GM21526 (cell line): ENCODE results near the gene GRHPR.
"Not testable (repeated sequence)": the region's sequence is repeated elsewhere in the genome, so short reads cannot be mapped to it uniquely, and the experiment has no call there.

Experiments
- ATAC-seq: cut with Tn5 transposase; IDR thresholded peaks from one replicate; pipeline ENCODE4 v1.9.1; 2021; ENCODE audit warnings: moderate library complexity; ENCODE audit not compliant: unreplicated experiment, low FRiP score

Gene GRHPR

DNA sequence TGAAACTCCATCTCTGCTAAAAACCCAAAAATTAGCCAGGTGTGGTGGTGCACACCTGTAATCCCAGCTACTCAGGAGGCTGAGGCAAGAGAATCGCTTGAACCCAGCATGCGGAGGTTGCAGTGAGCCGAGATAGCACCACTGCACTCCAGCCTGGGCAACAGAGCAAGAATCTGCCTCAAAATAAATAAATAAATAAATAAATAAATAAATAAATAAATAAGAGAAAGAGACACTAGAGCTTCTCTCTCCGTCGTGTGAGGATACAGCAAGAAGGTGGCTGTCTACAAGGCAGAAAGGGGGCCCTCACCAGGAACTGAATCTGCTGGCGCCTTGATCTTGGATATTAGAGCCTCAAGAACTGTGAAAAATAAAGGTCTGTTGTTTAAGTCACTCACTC, 51.5 kb downstream of the GRHPR start:
- not testable (repeated sequence) for ATAC-seq

DNA sequence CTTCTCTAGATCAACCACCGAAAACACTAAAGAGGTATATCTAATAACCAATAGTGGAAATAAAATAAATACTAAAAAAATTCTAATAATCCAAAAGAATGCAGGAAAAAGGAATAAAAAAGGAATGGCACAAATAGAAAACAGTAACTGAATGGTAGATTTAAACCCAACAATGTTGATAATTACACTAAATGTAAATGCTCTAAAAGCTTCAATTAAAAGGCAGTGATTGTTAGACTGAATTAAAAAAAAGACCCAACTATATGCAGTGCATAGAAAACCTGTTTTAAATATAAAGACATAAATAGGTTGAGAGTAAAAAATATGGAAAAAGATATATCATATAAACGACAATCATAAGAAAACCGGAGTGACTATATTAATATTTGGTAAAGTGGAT, 51.9 kb downstream of the GRHPR start:
- ATAC-seq = no peak

DNA sequence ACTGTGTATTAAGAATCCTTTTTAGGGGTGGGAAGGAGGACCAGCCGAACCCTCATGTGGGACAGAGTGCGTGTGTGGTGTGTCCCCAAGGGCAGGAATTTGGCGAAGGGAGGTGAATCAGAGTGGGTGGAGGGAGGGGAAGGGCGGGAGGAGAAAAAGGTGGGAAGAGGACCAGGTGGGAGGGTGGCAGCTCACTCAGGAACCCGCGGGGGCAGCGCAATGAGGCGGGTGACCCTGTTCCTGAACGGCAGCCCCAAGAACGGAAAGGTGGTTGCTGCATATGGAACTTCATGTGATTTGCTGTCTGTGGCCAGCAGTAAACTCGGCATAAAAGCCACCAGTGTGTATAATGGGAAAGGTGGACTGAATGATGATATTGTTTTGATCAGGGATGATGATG, 54.4 kb downstream of the GRHPR start:
- no peak for ATAC-seq

DNA sequence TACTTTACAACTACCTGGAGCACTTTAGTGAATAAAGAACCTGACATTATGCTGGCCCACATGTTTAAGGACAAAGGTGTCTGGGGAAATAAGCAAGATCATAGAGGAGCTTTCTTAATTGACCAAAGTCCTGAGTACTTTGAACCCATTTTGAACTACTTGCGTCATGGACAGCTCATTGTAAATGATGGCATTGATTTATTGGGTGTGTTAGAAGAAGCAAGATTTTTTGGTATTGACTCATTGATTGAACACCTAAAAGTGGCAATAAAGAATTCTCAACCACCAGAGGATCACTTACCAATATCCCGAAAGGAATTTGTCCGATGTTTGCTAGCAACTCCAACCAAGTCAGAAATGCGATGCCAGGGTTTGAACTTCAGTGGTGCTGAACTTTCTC, 54.9 kb downstream of the GRHPR start:
- ATAC-seq = not testable (repeated sequence)

DNA sequence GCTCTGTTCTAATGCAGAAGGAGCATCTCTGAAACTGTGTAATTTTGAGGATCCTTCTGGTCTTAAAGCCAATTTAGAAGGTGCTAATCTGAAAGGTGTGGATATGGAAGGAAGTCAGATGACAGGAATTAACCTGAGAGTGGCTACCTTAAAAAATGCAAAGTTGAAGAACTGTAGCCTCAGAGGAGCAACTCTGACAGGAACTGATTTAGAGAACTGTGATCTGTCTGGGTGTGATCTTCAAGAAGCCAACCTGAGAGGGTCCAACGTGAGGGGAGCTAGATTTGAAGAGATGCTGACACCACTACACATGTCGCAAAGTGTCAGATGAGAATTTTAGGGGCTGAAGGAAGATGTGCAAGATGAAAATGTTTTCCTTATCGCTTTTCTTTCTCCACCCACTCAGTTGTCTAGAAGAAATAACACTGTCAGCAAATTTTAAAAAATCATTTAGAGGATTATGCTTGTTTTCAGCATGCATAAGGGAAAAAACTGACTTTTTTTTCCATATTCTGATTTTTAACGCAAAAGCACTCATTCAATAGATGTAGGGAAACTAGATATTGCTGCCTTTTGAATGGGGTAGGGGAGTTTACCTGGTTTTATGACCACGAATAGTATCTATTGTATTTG, 55.6 kb downstream of the GRHPR start:
- ATAC-seq = not testable (repeated sequence)

DNA sequence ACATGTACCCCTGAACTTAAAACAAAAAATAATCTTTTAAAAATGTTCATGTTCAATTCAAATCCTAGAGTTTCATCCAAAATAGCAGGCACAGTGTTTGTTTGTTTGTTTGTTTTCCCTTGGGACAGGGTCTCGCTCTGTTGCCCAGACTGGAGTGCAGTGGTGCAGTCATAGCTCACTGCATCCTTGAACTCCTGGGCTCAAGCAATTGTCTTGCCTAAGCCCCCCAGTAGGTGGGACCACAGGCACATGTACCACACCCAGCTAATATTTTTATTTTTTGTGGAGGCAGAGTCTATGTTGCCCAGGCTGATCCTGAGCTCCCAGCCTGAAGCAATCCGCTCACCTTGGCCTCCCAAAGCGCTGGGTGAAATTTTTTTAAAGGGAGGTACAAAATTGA, 58.3 kb downstream of the GRHPR start:
- no peak for ATAC-seq

DNA sequence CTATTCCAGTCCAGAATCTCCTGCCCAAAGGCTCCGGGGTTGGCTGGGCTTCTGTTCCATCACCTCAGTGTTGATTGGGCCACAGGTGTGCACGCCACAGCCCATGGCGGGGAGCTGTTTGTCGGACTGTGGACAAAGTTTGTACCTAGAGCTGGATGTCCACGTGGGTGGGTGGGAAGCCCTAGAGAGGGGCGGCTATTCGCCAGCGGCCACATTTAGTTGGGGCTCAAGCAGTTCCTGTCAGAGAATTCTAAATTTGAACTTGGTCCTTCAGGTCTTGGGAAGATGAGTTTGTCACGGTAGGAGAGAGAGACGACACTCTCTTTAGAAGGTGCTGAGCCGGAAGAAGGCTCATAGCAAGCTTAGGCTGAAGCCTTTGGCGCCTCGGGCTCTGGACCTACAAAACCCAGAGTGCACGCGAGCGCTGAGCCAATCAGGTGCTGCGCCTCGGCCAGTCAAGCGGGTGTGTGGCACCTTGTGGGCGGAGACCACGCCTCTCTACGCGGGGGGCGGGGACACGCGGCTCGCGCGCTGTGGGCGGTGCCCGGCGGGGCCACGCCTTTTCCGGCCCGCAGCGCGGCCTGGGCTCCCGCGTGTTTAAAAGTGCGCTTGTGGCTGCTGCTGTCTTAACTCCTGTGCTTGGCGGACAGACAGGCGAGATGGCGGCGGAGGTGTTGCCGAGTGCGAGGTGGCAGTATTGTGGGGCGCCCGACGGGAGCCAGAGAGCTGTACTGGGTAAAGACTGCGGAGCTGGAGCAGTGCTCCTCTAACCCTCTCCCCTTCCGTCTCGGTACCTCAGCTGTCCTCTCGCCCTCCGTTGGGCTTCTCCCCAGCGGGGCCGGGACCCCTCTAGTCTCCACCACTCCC, 63.1 kb downstream of the GRHPR start, which contains the start of gene POLR1E:
Gene POLR1E, plus strand, starts transcription at position 560 of the 867 bp plus-strand sequence. Its CDS starts 100 bp downstream, at position 660.
- peak; percentile 95 for ATAC-seq

DNA sequence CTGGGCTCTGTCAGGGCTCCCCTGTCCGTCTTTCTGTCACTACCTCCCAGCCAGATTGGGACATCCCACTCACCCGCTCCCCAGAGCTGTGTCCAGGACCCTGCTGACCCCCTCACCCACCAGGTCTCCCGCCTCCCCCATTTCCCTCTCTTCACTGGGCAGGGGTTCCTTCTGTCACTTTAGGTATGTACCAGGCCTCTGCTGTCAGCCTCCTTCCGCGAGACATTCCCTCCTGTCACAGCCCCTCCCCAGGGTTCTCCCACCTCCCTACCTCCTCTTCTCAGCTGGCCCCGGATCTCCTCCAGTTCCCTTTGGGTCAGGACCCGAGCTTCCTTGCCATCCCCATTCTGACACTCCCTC, 63.7 kb downstream of the GRHPR start:
- no peak for ATAC-seq
